Activated T-cell treated with anti-CD3 and anti-CD28 coated beads, Interleukin-2, amount 50 U/mL, for 24 hours (primary cell): Measurements from ENCODE around the gene ZNF200.
"Not testable (repeated sequence)": the region's sequence is repeated elsewhere in the genome, so short reads cannot be mapped to it uniquely, and the experiment has no call there.

Experiments
- DNase-seq: peaks from one replicate; pipeline ENCODE4 v3.0.0-alpha.2; 2020
- H3K27ac Mint-ChIP-seq: 2 replicates; pipeline ENCODE4 v1.8.0; 2020; ENCODE audit warnings: mild to moderate bottlenecking, mixed read lengths
- H3K27me3 Mint-ChIP-seq: 2 replicates; pipeline ENCODE4 v1.8.0; 2020; ENCODE audit warnings: mixed read lengths
- H3K36me3 Mint-ChIP-seq: 2 replicates; pipeline ENCODE4 v1.8.0; 2020; ENCODE audit warnings: low read depth, mixed read lengths
- H3K4me1 Mint-ChIP-seq: 2 replicates; pipeline ENCODE4 v1.8.0; 2020; ENCODE audit warnings: low read depth, mixed read lengths
- H3K4me3 Mint-ChIP-seq: 2 replicates; pipeline ENCODE4 v1.8.0; 2020; ENCODE audit warnings: mild to moderate bottlenecking, moderate library complexity, mixed read lengths
- H3K9me3 Mint-ChIP-seq: 2 replicates; pipeline ENCODE4 v1.8.0; 2020; ENCODE audit warnings: mixed read lengths

ZNF200 gene

GRCh38 chr16:3234857-3235561, at the start of gene ZNF200:
TSS of gene ZNF200 (minus strand) at chr16:3235158. CDS start at chr16:3233755, 1,403 bp downstream.
- Mint-ChIP-seq H3K27ac (peak within 1 kb of the TSS; percentile 98), H3K4me1 (peaks cover 36% of the 10 kb centered on the region), H3K4me3 (peak within 1 kb of the TSS; percentile 90), H3K9me3 (peaks cover 27% of the 10 kb centered on the region), H3K27me3 (no peaks in the 10 kb centered on the region), H3K36me3 (peaks cover 54% of the 10 kb centered on the region)
- peak; percentile 97 for DNase-seq

- peak; percentile 40 for DNase-seq
- peaks cover 49% of the 10 kb centered on the region for H3K4me1 Mint-ChIP-seq
- H3K27ac Mint-ChIP-seq, result peak overlapping the region; percentile 99
- peak overlapping the region; percentile 93 for H3K4me3 Mint-ChIP-seq
- H3K27me3 Mint-ChIP-seq, result no peaks in the 10 kb centered on the region
- H3K9me3 Mint-ChIP-seq, result peaks cover 25% of the 10 kb centered on the region
- peaks cover 63% of the 10 kb centered on the region for H3K36me3 Mint-ChIP-seq
Measured at GRCh38 chr16:3283543-3284447, 48.8 kb upstream of the ZNF200 start.

GRCh38 chr16:3282730-3283542, 48.0 kb upstream of the ZNF200 start, which contains the start of gene ZNF263:
TSS of gene ZNF263 (plus strand) at chr16:3283491. CDS start at chr16:3283819, 328 bp downstream.
- Mint-ChIP-seq H3K4me1 (peaks cover 49% of the 10 kb centered on the region), H3K27ac (peak within 1 kb of the TSS; percentile 99), H3K27me3 (peaks cover 3% of the 10 kb centered on the region), H3K4me3 (peak within 1 kb of the TSS; percentile 93), H3K36me3 (peaks cover 54% of the 10 kb centered on the region), H3K9me3 (peaks cover 21% of the 10 kb centered on the region)
- peak; percentile 93 for DNase-seq

- H3K9me3 Mint-ChIP-seq, result peaks cover 18% of the 10 kb centered on the region
- peaks cover 47% of the 10 kb centered on the region for H3K36me3 Mint-ChIP-seq
- peak overlapping the region; percentile 99 for H3K27ac Mint-ChIP-seq
- peak overlapping the region; percentile 93 for H3K4me3 Mint-ChIP-seq
- H3K4me1 Mint-ChIP-seq, result peaks cover 46% of the 10 kb centered on the region
- peaks cover 3% of the 10 kb centered on the region for H3K27me3 Mint-ChIP-seq
- DNase-seq, result no peak
Measured at GRCh38 chr16:3282103-3282729, 47.3 kb upstream of the ZNF200 start.

GRCh38 chr16:3281222-3281820, 46.4 kb upstream of the ZNF200 start:
- Mint-ChIP-seq H3K27me3 (peaks cover 8% of the 10 kb centered on the region), H3K4me3 (peak overlapping the region; percentile 93), H3K36me3 (peaks cover 38% of the 10 kb centered on the region), H3K9me3 (peaks cover 12% of the 10 kb centered on the region), H3K27ac (no peak overlapping the region), H3K4me1 (peaks cover 41% of the 10 kb centered on the region)
- no peak for DNase-seq

GRCh38 chr16:3276679-3277078, 41.7 kb upstream of the ZNF200 start:
- no peak overlapping the region for H3K4me3 Mint-ChIP-seq
- no peak for DNase-seq
- no peak overlapping the region for H3K27ac Mint-ChIP-seq
- H3K9me3 Mint-ChIP-seq, result peaks cover 4% of the 10 kb centered on the region
- no peaks in the 10 kb centered on the region for H3K36me3 Mint-ChIP-seq
- peaks cover 4% of the 10 kb centered on the region for H3K4me1 Mint-ChIP-seq
- peaks cover 11% of the 10 kb centered on the region for H3K27me3 Mint-ChIP-seq

GRCh38 chr16:3274947-3275346, 40.0 kb upstream of the ZNF200 start:
- Mint-ChIP-seq H3K9me3 (peaks cover 6% of the 10 kb centered on the region), H3K36me3 (no peaks in the 10 kb centered on the region), H3K27me3 (peaks cover 11% of the 10 kb centered on the region), H3K27ac (no peak overlapping the region), H3K4me3 (no peak overlapping the region), H3K4me1 (no peaks in the 10 kb centered on the region)
- DNase-seq, result no peak

- no peak for DNase-seq
- Mint-ChIP-seq H3K4me3 (no peak overlapping the region), H3K4me1 (no peaks in the 10 kb centered on the region), H3K27ac (no peak overlapping the region), H3K27me3 (peaks cover 11% of the 10 kb centered on the region), H3K9me3 (peaks cover 6% of the 10 kb centered on the region), H3K36me3 (no peaks in the 10 kb centered on the region)
Measured at GRCh38 chr16:3274490-3274889, 39.5 kb upstream of the ZNF200 start.

- Mint-ChIP-seq H3K4me1 (peaks cover 12% of the 10 kb centered on the region), H3K9me3 (peaks cover 12% of the 10 kb centered on the region), H3K36me3 (peaks cover 22% of the 10 kb centered on the region)
- DNase-seq, H3K27ac Mint-ChIP-seq, H3K27me3 Mint-ChIP-seq, H3K4me3 Mint-ChIP-seq: not testable (repeated sequence)
Measured at GRCh38 chr16:3271281-3271680, 36.3 kb upstream of the ZNF200 start.

GRCh38 chr16:3270718-3271117, 35.8 kb upstream of the ZNF200 start:
- Mint-ChIP-seq H3K4me1 (peaks cover 13% of the 10 kb centered on the region), H3K9me3 (peaks cover 12% of the 10 kb centered on the region), H3K36me3 (peaks cover 24% of the 10 kb centered on the region)
- H3K27ac Mint-ChIP-seq, H3K27me3 Mint-ChIP-seq, DNase-seq, H3K4me3 Mint-ChIP-seq: not testable (repeated sequence)

- H3K9me3 Mint-ChIP-seq, result peaks cover 8% of the 10 kb centered on the region
- no peak for DNase-seq
- H3K27ac Mint-ChIP-seq, result no peak overlapping the region
- peaks cover 28% of the 10 kb centered on the region for H3K4me1 Mint-ChIP-seq
- H3K36me3 Mint-ChIP-seq, result peaks cover 41% of the 10 kb centered on the region
- H3K27me3 Mint-ChIP-seq, result no peaks in the 10 kb centered on the region
- no peak overlapping the region for H3K4me3 Mint-ChIP-seq
Measured at GRCh38 chr16:3268294-3268693, 33.3 kb upstream of the ZNF200 start.

GRCh38 chr16:3266873-3267537, 32.0 kb upstream of the ZNF200 start:
- H3K9me3 Mint-ChIP-seq, result peaks cover 8% of the 10 kb centered on the region
- H3K4me3 Mint-ChIP-seq, result no peak overlapping the region
- peaks cover 41% of the 10 kb centered on the region for H3K36me3 Mint-ChIP-seq
- DNase-seq, result no peak
- H3K27me3 Mint-ChIP-seq, result no peaks in the 10 kb centered on the region
- H3K4me1 Mint-ChIP-seq, result peaks cover 38% of the 10 kb centered on the region
- no peak overlapping the region for H3K27ac Mint-ChIP-seq
